Measurements from ENCODE around the gene RNF157. TPM values are rescaled to one million over a fixed set of nuclear protein-coding genes. Genes with fewer than 3 reads are reported as not detected.

The RNF157 gene
- total RNA-seq, 1 experiment from 2014 or later = 4.0 TPM

GRCh38 chr17:76277300-76278267 is 37.3 kb upstream of the RNF157 start:
- intact Hi-C loops (cut with micrococcal nuclease; ENCODE audit: unreplicated experiment) = loop anchor here (2.0 kb wide), 1 partner anchor 157 kb away; no protein-coding TSS in a partner anchor
- no TSS peak for BruUV-seq (replicated peaks)
- DNase-seq (ENCODE audit: low read depth, low spot score) (no peak), ATAC-seq (no peak)
- Histone ChIP-seq H3K4me1 (ENCODE audit: control insufficient read depth, insufficient read depth, low read length) (peaks cover 13% of the 10 kb centered on the region), H3K27ac (ENCODE audit: low read length) (no peak overlapping the region), H3K4me3 (ENCODE audit: low read depth in 2 of 2, low read length in 2 of 2) (no peak overlapping the region), H3K9me3 (ENCODE audit: control insufficient read depth, insufficient read depth, low read depth, low read length) (no peaks in the 10 kb centered on the region), H3K36me3 (ENCODE audit: control insufficient read depth, insufficient read depth, low read length) (no peaks in the 10 kb centered on the region), H3K27me3 (ENCODE audit: control insufficient read depth, insufficient read depth, low read length) (no peaks in the 10 kb centered on the region)
- ChIA-PET POLR2A (interaction anchor here (0.6 kb wide), 1 partner anchor 75 kb away, joined by 9 read pairs; no protein-coding TSS in a partner anchor), CTCF (interaction anchor here (0.5 to 3.7 kb wide), 2 partner anchors 136 to 157 kb away, joined by 4 to 63 read pairs; partner anchors contain the start of gene FOXJ1)
- in situ Hi-C loops (cut with HindIII; ENCODE audit: low pct_unique_long_range_greater_than_20kb, low sequenced_read_pairs) = no loop called here
- TF ChIP-seq CTCF (IDR thresholded peaks at IDR 0.05) (no peak), SIN3A (IDR thresholded peaks at IDR 0.05; ENCODE audit: borderline replicate concordance, insufficient read depth, low read depth, low read length) (no peak), REST (IDR thresholded peaks at IDR 0.05; ENCODE audit: insufficient read depth in 1 of 2, low read depth in 2 of 2, low read length in 1 of 2) (no peak), POLR2AphosphoS5 (IDR thresholded peaks at IDR 0.05; ENCODE audit: low read depth, low read length) (no peak), TCF7L2 (IDR thresholded peaks at IDR 0.05; ENCODE audit: low read depth, low read length) (no peak)

- in situ Hi-C loops (cut with HindIII; ENCODE audit: low pct_unique_long_range_greater_than_20kb, low sequenced_read_pairs) (no loop called here), intact Hi-C loops (cut with micrococcal nuclease; ENCODE audit: unreplicated experiment) (no loop called here)
- H3K27ac ChIP-seq (ENCODE audit: low read length) = no peak overlapping the region
- H3K4me1 ChIP-seq (ENCODE audit: control insufficient read depth, insufficient read depth, low read length) = peaks cover 13% of the 10 kb centered on the region
- no TSS peak for BruUV-seq (replicated peaks)
- CTCF ChIA-PET = no interaction called here
- no peak for TF ChIP-seq REST (IDR thresholded peaks at IDR 0.05; ENCODE audit: insufficient read depth in 1 of 2, low read depth in 2 of 2, low read length in 1 of 2)
- no peak for TF ChIP-seq TCF7L2 (IDR thresholded peaks at IDR 0.05; ENCODE audit: low read depth, low read length)
- TF ChIP-seq CTCF (IDR thresholded peaks at IDR 0.05) = no peak
- no peak for TF ChIP-seq POLR2AphosphoS5 (IDR thresholded peaks at IDR 0.05; ENCODE audit: low read depth, low read length)
- no peak for TF ChIP-seq SIN3A (IDR thresholded peaks at IDR 0.05; ENCODE audit: borderline replicate concordance, insufficient read depth, low read depth, low read length)
- ATAC-seq (no peak), DNase-seq (ENCODE audit: low read depth, low spot score) (no peak)
- POLR2A ChIA-PET = interaction anchor here (0.6 kb wide), 1 partner anchor 13 kb away, joined by 7 read pairs; no protein-coding TSS in a partner anchor
- H3K36me3 ChIP-seq (ENCODE audit: control insufficient read depth, insufficient read depth, low read length) = no peaks in the 10 kb centered on the region
- H3K27me3 ChIP-seq (ENCODE audit: control insufficient read depth, insufficient read depth, low read length) = no peaks in the 10 kb centered on the region
- no peaks in the 10 kb centered on the region for H3K9me3 ChIP-seq (ENCODE audit: control insufficient read depth, insufficient read depth, low read depth, low read length)
- no peak overlapping the region for H3K4me3 ChIP-seq (ENCODE audit: low read depth in 2 of 2, low read length in 2 of 2)
Measured at GRCh38 chr17:76276461-76277299, 36.4 kb upstream of the RNF157 start.

Data from Panc1 (cell line).